NCI-H510A treated with DMSO at 0.1 percent for 48 hours (cell line): ENCODE measurements around the gene JAKMIP1.
"Not testable (repeated sequence)": the region's sequence is repeated elsewhere in the genome, so short reads cannot be mapped to it uniquely, and the experiment has no call there.

ENCODE experiments used
- DNase-seq: peaks from one replicate; lab custom pipeline; 2025; lab: John Stamatoyannopoulos, UW

Gene JAKMIP1

GRCh38 chr4:6229095-6229494, 28.7 kb upstream of the JAKMIP1 start:
- DNase-seq: no peak

GRCh38 chr4:6228158-6229067, 28.1 kb upstream of the JAKMIP1 start:
- no peak for DNase-seq

- DNase-seq: peak; percentile 44
Measured at GRCh38 chr4:6227412-6228157, 27.2 kb upstream of the JAKMIP1 start.

- DNase-seq: no peak
Measured at GRCh38 chr4:6226506-6226905, 26.2 kb upstream of the JAKMIP1 start.

- no peak for DNase-seq
Measured at GRCh38 chr4:6225469-6225868, 25.1 kb upstream of the JAKMIP1 start.

GRCh38 chr4:6224735-6225134, 24.4 kb upstream of the JAKMIP1 start:
- DNase-seq: no peak

GRCh38 chr4:6222761-6223292, 22.5 kb upstream of the JAKMIP1 start:
- DNase-seq: peak; percentile 21

- DNase-seq: peak; percentile 33
Measured at GRCh38 chr4:6221851-6222760, 21.8 kb upstream of the JAKMIP1 start.

- no peak for DNase-seq
Measured at GRCh38 chr4:6221301-6221850, 21.0 kb upstream of the JAKMIP1 start.

- no peak for DNase-seq
Measured at GRCh38 chr4:6217716-6218381, 17.5 kb upstream of the JAKMIP1 start.

GRCh38 chr4:6216588-6216987, 16.2 kb upstream of the JAKMIP1 start:
- no peak for DNase-seq

GRCh38 chr4:6209921-6210320, 9.6 kb upstream of the JAKMIP1 start:
- no peak for DNase-seq

GRCh38 chr4:6209291-6209690, 8.9 kb upstream of the JAKMIP1 start:
- DNase-seq: not testable (repeated sequence)

- DNase-seq: no peak
Measured at GRCh38 chr4:6208416-6208815, 8.1 kb upstream of the JAKMIP1 start.

- DNase-seq: no peak
Measured at GRCh38 chr4:6207602-6208001, 7.3 kb upstream of the JAKMIP1 start.

GRCh38 chr4:6206771-6207290, 6.5 kb upstream of the JAKMIP1 start:
- no peak for DNase-seq

- DNase-seq: no peak
Measured at GRCh38 chr4:6205973-6206372, 5.6 kb upstream of the JAKMIP1 start.

GRCh38 chr4:6205567-6205931, 5.2 kb upstream of the JAKMIP1 start:
- no peak for DNase-seq

GRCh38 chr4:6204871-6205566, 4.7 kb upstream of the JAKMIP1 start:
- DNase-seq: no peak

- no peak for DNase-seq
Measured at GRCh38 chr4:6204098-6204497, 3.7 kb upstream of the JAKMIP1 start.
